HepG2 (cell line): ENCODE measurements around the gene AKAP10. TPM values are rescaled to one million over a fixed set of nuclear protein-coding genes. Genes with fewer than 3 reads are reported as not detected.

Experiments used
- ATF4 ChIP-seq, 2 experiments: fragments of 450-650 bp in 1 of 2; sonication (generic) in 1 of 2; formaldehyde crosslinking; IDR thresholded peaks; 2 replicates each; pipeline versions ENCODE4 v1.5.0 to v1.8.0; 2020 to 2022; ENCODE audit warnings: mild to moderate bottlenecking in 1 of 2, missing genetic modification reagents in 1 of 2
- BRF2 ChIP-seq: sonication (generic); formaldehyde crosslinking; IDR thresholded peaks from 2 replicates; pipeline ENCODE4 v1.8.1; 2022; ENCODE audit warnings: mild to moderate bottlenecking, missing genetic modification reagents
- DR1 ChIP-seq: sonication (generic); formaldehyde crosslinking; IDR thresholded peaks from 2 replicates; pipeline ENCODE4 v1.8.0; 2021; ENCODE audit warnings: mild to moderate bottlenecking, missing genetic modification reagents, inconsistent platforms
- GLI4 ChIP-seq: sonication (generic); formaldehyde crosslinking; IDR thresholded peaks from 2 replicates; pipeline ENCODE4 v1.5.1; 2020; ENCODE audit warnings: missing genetic modification reagents, mild to moderate bottlenecking, moderate library complexity, borderline replicate concordance
- HOXD1 ChIP-seq: sonication (generic); formaldehyde crosslinking; IDR thresholded peaks from 2 replicates; pipeline ENCODE4 v1.5.0; 2020; ENCODE audit warnings: missing genetic modification reagents
- JUNB ChIP-seq: sonication (generic); formaldehyde crosslinking; IDR thresholded peaks from 2 replicates; pipeline ENCODE4 v1.8.0; 2022; ENCODE audit warnings: missing genetic modification reagents, mild to moderate bottlenecking, borderline replicate concordance
- NFKB2 ChIP-seq: sonication (generic); formaldehyde crosslinking; IDR thresholded peaks from 2 replicates; pipeline ENCODE4 v1.4.0; 2020; ENCODE audit warnings: missing genetic modification reagents, borderline replicate concordance
- POLR2AphosphoS5 ChIP-seq: IDR thresholded peaks from 2 replicates; pipeline ENCODE4 v1.6.1; 2012; ENCODE audit warnings: low read depth, low read length
- ZNF605 ChIP-seq: sonication (generic); formaldehyde crosslinking; IDR thresholded peaks from 2 replicates; pipeline ENCODE4 v1.8.0; 2022; ENCODE audit warnings: mild to moderate bottlenecking, missing genetic modification reagents
- ZNF674 ChIP-seq: sonication (generic); formaldehyde crosslinking; IDR thresholded peaks from 2 replicates; pipeline ENCODE4 v1.5.0; 2020; ENCODE audit warnings: low read depth, mild to moderate bottlenecking, missing genetic modification reagents
- ZNF773 ChIP-seq: sonication (generic); formaldehyde crosslinking; IDR thresholded peaks from 2 replicates; pipeline ENCODE4 v1.4.0; 2020; ENCODE audit warnings: missing genetic modification reagents, borderline replicate concordance
- ZNF780A ChIP-seq: sonication (generic); formaldehyde crosslinking; IDR thresholded peaks from 2 replicates; pipeline ENCODE4 v1.8.0; 2022; ENCODE audit warnings: mild to moderate bottlenecking, missing genetic modification reagents, moderate library complexity
- ZNF788 ChIP-seq: sonication (generic); formaldehyde crosslinking; IDR thresholded peaks from 2 replicates; pipeline ENCODE4 v1.5.0; 2020; ENCODE audit warnings: mild to moderate bottlenecking, missing genetic modification reagents, borderline replicate concordance
- ZNF800 ChIP-seq: sonication (generic); formaldehyde crosslinking; IDR thresholded peaks from 2 replicates; pipeline ENCODE4 v1.4.0; 2020; ENCODE audit warnings: missing genetic modification reagents
- polyA plus RNA-seq, 8 experiments: library from polyadenylated mRNA; depleted of rRNA in 3 of 8; stranded (reverse) in 7 of 8; unstranded in 1 of 8; fragments of >200 nt; fragmentation: Illumina TruSeq in 4 of 8; extraction: Trizol in 4 of 8; gene quantifications; 2 replicates each; pipeline versions ENCODE4 v1.2.1 to v1.2.3, GENCODE V29; 2011 to 2016; ENCODE audit warnings: low read depth in 4 of 8, missing spikeins in 1 of 8, mixed read lengths in 1 of 8; ENCODE audit not compliant: insufficient read depth in 1 of 8
- total RNA-seq, 5 experiments: library from RNA; depleted of rRNA; stranded (reverse); fragments of >200 nt; fragmentation: Illumina TruSeq; extraction: Trizol; gene quantifications; 2 replicates each; pipeline ENCODE4 v1.2.3, GENCODE V29; 2016; ENCODE audit warnings: low read depth in 1 of 5
- TF ChIP-seq, protein P1 (sequence below): sonication (generic); formaldehyde crosslinking; IDR thresholded peaks from 2 replicates; pipeline ENCODE4 v1.8.0; 2022; ENCODE audit warnings: mild to moderate bottlenecking, missing genetic modification reagents, moderate library complexity
- TF ChIP-seq, protein P2 (sequence below): sonication (generic); formaldehyde crosslinking; IDR thresholded peaks from 2 replicates; pipeline ENCODE4 v1.5.1; 2020; ENCODE audit warnings: mild to moderate bottlenecking, missing genetic modification reagents, moderate library complexity

Gene AKAP10
- total and polyA plus RNA-seq, 2 of the 13 experiments (the other 11 are each of a cell fraction or from before 2014, with no cell fraction given): 17.6 to 21.7 TPM

DNA sequence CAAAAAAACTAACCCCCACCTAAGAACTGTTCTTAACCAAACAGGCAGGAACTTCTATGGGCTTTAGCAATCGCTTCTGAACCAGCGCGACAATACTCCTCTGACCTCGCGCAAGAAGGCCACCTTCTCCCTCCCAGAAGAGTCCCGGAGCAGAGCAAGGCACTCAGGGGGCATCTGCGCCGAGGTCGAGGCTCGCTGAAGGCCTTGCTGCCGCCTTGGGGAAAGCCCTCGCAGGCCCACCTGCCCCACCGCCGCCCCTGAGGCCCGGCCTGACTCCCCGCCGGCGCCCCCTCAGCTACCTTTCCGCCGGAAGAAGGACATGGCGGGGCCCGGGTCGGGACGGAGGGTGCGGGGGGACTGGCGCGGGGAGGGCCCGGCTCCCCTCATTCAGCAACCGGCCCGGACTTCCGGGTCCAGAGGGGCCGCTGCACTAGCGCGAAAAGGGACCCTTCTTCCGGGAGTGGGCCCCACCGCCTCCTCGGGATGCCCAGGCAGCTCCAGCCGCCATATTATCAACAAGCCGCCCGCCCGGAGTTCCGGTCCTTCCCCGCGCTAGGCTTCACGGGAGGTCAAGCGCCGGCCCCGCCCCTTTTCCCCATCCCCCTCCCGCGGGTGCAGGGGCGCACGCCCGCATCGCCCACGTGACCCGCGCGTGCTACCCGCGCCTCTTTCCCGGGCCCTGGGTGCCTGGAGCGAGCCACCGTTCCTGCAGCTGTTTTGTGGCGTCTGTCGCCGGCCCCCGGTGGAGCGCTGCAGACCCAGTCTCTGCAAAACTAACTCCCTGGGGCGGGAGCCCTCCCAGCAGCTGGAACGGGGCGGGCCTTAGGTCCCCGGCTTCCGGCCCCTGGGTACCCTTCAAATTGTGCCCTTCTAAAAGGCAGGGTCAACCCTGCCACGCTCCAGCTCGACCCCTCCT lies at the start of gene AKAP10 (continued):
- no peak for TF ChIP-seq ZNF674
- peak; percentile 87 for TF ChIP-seq BRF2 (CRISPR knock-in tag)
- TF ChIP-seq ZNF780A (CRISPR knock-in tag): no peak; the same call in 1 of the 2 replicates
- TF ChIP-seq ATF4 (CRISPR knock-in tag; IDR thresholded peaks at IDR 0.05): peak in 1 of 2 experiments; percentile 58; a peak in 2 of 4 replicates
- TF ChIP-seq, protein P1, sequence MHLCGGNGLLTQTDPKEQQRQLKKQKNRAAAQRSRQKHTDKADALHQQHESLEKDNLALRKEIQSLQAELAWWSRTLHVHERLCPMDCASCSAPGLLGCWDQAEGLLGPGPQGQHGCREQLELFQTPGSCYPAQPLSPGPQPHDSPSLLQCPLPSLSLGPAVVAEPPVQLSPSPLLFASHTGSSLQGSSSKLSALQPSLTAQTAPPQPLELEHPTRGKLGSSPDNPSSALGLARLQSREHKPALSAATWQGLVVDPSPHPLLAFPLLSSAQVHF (CRISPR knock-in tag): peak; percentile 84; the same call in 1 of the 2 replicates
- peak; percentile 54; the same call in 1 of the 2 replicates for TF ChIP-seq JUNB (CRISPR knock-in tag)
- peak; percentile 83 for TF ChIP-seq DR1 (CRISPR knock-in tag)
- peak; percentile 52; the same call in 1 of the 2 replicates for TF ChIP-seq ZNF788 (CRISPR knock-in tag)
- TF ChIP-seq ZNF800 (CRISPR knock-in tag): no peak
- TF ChIP-seq HOXD1 (CRISPR knock-in tag): 0 out of 2 replicates have a peak, but pooled peaks have one; percentile 42
- 0 out of 2 replicates have a peak, but pooled peaks have one; percentile 76 for TF ChIP-seq ZNF773 (CRISPR knock-in tag)
- TF ChIP-seq, protein P2, sequence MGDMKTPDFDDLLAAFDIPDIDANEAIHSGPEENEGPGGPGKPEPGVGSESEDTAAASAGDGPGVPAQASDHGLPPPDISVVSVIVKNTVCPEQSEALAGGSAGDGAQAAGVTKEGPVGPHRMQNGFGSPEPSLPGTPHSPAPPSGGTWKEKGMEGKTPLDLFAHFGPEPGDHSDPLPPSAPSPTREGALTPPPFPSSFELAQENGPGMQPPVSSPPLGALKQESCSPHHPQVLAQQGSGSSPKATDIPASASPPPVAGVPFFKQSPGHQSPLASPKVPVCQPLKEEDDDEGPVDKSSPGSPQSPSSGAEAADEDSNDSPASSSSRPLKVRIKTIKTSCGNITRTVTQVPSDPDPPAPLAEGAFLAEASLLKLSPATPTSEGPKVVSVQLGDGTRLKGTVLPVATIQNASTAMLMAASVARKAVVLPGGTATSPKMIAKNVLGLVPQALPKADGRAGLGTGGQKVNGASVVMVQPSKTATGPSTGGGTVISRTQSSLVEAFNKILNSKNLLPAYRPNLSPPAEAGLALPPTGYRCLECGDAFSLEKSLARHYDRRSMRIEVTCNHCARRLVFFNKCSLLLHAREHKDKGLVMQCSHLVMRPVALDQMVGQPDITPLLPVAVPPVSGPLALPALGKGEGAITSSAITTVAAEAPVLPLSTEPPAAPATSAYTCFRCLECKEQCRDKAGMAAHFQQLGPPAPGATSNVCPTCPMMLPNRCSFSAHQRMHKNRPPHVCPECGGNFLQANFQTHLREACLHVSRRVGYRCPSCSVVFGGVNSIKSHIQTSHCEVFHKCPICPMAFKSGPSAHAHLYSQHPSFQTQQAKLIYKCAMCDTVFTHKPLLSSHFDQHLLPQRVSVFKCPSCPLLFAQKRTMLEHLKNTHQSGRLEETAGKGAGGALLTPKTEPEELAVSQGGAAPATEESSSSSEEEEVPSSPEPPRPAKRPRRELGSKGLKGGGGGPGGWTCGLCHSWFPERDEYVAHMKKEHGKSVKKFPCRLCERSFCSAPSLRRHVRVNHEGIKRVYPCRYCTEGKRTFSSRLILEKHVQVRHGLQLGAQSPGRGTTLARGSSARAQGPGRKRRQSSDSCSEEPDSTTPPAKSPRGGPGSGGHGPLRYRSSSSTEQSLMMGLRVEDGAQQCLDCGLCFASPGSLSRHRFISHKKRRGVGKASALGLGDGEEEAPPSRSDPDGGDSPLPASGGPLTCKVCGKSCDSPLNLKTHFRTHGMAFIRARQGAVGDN (CRISPR knock-in tag): peak; percentile 99
- TF ChIP-seq NFKB2 (CRISPR knock-in tag): peak; percentile 96
- TF ChIP-seq GLI4 (CRISPR knock-in tag): peak; percentile 80; the same call in 1 of the 2 replicates
- peak; percentile 88 for TF ChIP-seq ZNF605 (CRISPR knock-in tag)
- TF ChIP-seq POLR2AphosphoS5: peak; percentile 63
